ENCODE data around the gene TAF6L. TPM values are rescaled to one million over a fixed set of nuclear protein-coding genes. Genes with fewer than 3 reads are reported as not detected.

TAF6L gene
- total and polyA plus RNA-seq, 9 of the 15 experiments (the other 6 are each of a cell fraction or from before 2014, with no cell fraction given) = 0.04 to 45.5 (median 20.8) TPM

DNA sequence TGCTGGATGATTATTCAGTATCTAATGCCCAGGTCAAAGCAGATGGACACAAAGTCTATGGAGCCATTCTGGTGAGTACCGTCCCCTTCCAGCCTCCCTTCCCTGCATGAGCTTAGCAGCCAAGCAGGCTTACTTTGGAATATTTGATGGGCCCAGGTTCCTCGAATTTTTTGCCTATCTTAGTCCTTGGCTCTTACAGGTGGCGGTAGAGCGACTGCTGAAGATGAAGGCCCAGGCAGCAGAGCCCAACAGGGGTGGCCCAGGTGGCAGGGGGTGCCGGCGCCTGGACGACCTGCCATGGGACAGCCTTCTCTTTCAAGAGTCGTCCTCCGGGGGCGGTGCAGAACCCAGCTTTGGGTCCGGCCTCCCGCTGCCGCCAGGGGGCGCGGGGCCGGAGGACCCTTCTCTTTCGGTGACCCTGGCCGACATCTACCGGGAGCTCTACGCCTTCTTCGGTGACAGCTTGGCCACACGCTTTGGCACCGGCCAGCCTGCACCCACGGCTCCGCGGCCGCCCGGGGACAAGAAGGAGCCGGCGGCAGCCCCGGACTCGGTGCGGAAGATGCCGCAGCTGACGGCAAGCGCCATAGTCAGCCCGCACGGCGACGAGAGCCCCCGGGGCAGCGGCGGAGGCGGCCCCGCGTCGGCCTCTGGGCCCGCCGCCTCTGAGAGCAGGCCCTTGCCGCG lies 15.3 kb downstream of the TAF6L start (continued):
- TF ChIP-seq, protein P1, sequence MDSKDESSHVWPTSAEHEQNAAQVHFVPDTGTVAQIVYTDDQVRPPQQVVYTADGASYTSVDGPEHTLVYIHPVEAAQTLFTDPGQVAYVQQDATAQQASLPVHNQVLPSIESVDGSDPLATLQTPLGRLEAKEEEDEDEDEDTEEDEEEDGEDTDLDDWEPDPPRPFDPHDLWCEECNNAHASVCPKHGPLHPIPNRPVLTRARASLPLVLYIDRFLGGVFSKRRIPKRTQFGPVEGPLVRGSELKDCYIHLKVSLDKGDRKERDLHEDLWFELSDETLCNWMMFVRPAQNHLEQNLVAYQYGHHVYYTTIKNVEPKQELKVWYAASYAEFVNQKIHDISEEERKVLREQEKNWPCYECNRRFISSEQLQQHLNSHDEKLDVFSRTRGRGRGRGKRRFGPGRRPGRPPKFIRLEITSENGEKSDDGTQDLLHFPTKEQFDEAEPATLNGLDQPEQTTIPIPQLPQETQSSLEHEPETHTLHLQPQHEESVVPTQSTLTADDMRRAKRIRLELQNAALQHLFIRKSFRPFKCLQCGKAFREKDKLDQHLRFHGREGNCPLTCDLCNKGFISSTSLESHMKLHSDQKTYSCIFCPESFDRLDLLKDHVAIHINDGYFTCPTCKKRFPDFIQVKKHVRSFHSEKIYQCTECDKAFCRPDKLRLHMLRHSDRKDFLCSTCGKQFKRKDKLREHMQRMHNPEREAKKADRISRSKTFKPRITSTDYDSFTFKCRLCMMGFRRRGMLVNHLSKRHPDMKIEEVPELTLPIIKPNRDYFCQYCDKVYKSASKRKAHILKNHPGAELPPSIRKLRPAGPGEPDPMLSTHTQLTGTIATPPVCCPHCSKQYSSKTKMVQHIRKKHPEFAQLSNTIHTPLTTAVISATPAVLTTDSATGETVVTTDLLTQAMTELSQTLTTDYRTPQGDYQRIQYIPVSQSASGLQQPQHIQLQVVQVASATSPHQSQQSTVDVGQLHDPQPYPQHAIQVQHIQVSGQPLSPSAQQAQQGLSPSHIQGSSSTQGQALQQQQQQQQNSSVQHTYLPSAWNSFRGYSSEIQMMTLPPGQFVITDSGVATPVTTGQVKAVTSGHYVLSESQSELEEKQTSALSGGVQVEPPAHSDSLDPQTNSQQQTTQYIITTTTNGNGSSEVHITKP (IDR thresholded peaks at IDR 0.05; ENCODE audit: partially characterized antibody) = peak; percentile 34
- TF ChIP-seq ZC3H8 (IDR thresholded peaks at IDR 0.05) (no peak), ZNF586 (CRISPR knock-in tag; conservative IDR thresholded peaks at IDR 0.05) (no peak), TEAD4 (IDR thresholded peaks at IDR 0.05; ENCODE audit: low read length) (0 out of 2 replicates have a peak, but pooled peaks have one; percentile 33), TEAD4 (CRISPR knock-in tag; IDR thresholded peaks at IDR 0.05; ENCODE audit: borderline replicate concordance) (no peak), ASH1L (IDR thresholded peaks at IDR 0.05; ENCODE audit: borderline replicate concordance, low read depth, partially characterized antibody) (no peak), ESRRB (CRISPR knock-in tag; IDR thresholded peaks at IDR 0.05; ENCODE audit: borderline replicate concordance) (no peak), SREBF2 (CRISPR knock-in tag; IDR thresholded peaks at IDR 0.05) (no peak), CBX2 (IDR thresholded peaks at IDR 0.05; ENCODE audit: insufficient read depth, low read length, poor library complexity, severe bottlenecking) (no peak), ZNF134 (CRISPR knock-in tag; conservative IDR thresholded peaks at IDR 0.05) (no peak), TCFL5 (CRISPR knock-in tag; conservative IDR thresholded peaks at IDR 0.05) (no peak), ZNF143 (CRISPR knock-in tag; IDR thresholded peaks at IDR 0.05) (no peak), DNMT1 (IDR thresholded peaks at IDR 0.05) (no peak), NFXL1 (CRISPR knock-in tag; IDR thresholded peaks at IDR 0.05) (no peak), EGR1 (conservative IDR thresholded peaks at IDR 0.05) (peak; percentile 72)
- TF ChIP-seq, protein P2, sequence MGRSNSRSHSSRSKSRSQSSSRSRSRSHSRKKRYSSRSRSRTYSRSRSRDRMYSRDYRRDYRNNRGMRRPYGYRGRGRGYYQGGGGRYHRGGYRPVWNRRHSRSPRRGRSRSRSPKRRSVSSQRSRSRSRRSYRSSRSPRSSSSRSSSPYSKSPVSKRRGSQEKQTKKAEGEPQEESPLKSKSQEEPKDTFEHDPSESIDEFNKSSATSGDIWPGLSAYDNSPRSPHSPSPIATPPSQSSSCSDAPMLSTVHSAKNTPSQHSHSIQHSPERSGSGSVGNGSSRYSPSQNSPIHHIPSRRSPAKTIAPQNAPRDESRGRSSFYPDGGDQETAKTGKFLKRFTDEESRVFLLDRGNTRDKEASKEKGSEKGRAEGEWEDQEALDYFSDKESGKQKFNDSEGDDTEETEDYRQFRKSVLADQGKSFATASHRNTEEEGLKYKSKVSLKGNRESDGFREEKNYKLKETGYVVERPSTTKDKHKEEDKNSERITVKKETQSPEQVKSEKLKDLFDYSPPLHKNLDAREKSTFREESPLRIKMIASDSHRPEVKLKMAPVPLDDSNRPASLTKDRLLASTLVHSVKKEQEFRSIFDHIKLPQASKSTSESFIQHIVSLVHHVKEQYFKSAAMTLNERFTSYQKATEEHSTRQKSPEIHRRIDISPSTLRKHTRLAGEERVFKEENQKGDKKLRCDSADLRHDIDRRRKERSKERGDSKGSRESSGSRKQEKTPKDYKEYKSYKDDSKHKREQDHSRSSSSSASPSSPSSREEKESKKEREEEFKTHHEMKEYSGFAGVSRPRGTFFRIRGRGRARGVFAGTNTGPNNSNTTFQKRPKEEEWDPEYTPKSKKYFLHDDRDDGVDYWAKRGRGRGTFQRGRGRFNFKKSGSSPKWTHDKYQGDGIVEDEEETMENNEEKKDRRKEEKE (IDR thresholded peaks at IDR 0.05; ENCODE audit: borderline replicate concordance in 1 of 2, control insufficient read depth in 1 of 2, low read depth in 2 of 2, low read length in 1 of 2) = no peak
- TF ChIP-seq, protein P3, sequence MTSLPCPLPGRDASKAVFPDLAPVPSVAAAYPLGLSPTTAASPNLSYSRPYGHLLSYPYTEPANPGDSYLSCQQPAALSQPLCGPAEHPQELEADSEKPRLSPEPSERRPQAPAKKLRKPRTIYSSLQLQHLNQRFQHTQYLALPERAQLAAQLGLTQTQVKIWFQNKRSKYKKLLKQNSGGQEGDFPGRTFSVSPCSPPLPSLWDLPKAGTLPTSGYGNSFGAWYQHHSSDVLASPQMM (CRISPR knock-in tag; IDR thresholded peaks at IDR 0.05) = no peak
- TF ChIP-seq, protein P4, sequence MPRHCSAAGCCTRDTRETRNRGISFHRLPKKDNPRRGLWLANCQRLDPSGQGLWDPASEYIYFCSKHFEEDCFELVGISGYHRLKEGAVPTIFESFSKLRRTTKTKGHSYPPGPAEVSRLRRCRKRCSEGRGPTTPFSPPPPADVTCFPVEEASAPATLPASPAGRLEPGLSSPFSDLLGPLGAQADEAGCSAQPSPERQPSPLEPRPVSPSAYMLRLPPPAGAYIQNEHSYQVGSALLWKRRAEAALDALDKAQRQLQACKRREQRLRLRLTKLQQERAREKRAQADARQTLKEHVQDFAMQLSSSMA (CRISPR knock-in tag; IDR thresholded peaks at IDR 0.05) = no peak
- TF ChIP-seq, protein P5, sequence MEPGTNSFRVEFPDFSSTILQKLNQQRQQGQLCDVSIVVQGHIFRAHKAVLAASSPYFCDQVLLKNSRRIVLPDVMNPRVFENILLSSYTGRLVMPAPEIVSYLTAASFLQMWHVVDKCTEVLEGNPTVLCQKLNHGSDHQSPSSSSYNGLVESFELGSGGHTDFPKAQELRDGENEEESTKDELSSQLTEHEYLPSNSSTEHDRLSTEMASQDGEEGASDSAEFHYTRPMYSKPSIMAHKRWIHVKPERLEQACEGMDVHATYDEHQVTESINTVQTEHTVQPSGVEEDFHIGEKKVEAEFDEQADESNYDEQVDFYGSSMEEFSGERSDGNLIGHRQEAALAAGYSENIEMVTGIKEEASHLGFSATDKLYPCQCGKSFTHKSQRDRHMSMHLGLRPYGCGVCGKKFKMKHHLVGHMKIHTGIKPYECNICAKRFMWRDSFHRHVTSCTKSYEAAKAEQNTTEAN (CRISPR knock-in tag; IDR thresholded peaks at IDR 0.05) = 0 out of 2 replicates have a peak, but pooled peaks have one; percentile 42
